H1 (cell line): Measurements from ENCODE around the gene POLE. TPM values are rescaled to one million over a fixed set of nuclear protein-coding genes. Genes with fewer than 3 reads are reported as not detected.

ENCODE experiments used
- CTCF ChIA-PET: fragments of 300-600 bp; sonication (Branson Sonifier 250); formaldehyde crosslinking; loops from one replicate; lab custom pipeline; 2021; ENCODE audit not compliant: partially characterized antibody; lab: Charles Lee
- POLR2A ChIA-PET: fragments of 300-600 bp; sonication (Branson Sonifier 250); formaldehyde crosslinking; loops from one replicate; lab custom pipeline; 2021; ENCODE audit warnings: inconsistent platforms; ENCODE audit not compliant: partially characterized antibody; lab: Charles Lee
- DNase-seq, 2 experiments: peaks; one replicate each; pipeline versions ENCODE4 v3.0.0 to v3.0.0-alpha.2; 2010 to 2022; ENCODE audit warnings: low spot score in 2 of 2, low read depth in 1 of 2, mixed read lengths in 1 of 2
- FAIRE-seq: peaks from 2 replicates; lab custom pipeline; 2011; peaks lifted over from hg19 to GRCh38; lab: Jason Lieb, UNC
- H2AFZ ChIP-seq: 2 replicates; pipeline ENCODE4 v1.8.1; 2012; ENCODE audit warnings: low read length, inconsistent platforms
- H2AK5ac ChIP-seq: 2 replicates; pipeline ENCODE4 v1.6.1; 2013; ENCODE audit warnings: low read depth, low read length
- H2BK120ac ChIP-seq: replicated peaks from 2 replicates; pipeline ENCODE3; 2013; ENCODE audit warnings: low read depth, low read length, inconsistent platforms
- H2BK12ac ChIP-seq: 2 replicates; pipeline ENCODE4 v1.6.1; 2013; ENCODE audit warnings: low read depth, low read length
- H2BK15ac ChIP-seq: 2 replicates; pipeline ENCODE4 v1.6.1; 2013; ENCODE audit warnings: low read length
- H2BK20ac ChIP-seq: 2 replicates; pipeline ENCODE4 v1.6.1; 2013; ENCODE audit warnings: low read length
- H2BK5ac ChIP-seq: 2 replicates; pipeline ENCODE4 v1.6.1; 2013; ENCODE audit warnings: low read depth, low read length
- H3K14ac ChIP-seq: 2 replicates; pipeline ENCODE4 v1.6.1; 2013; ENCODE audit warnings: inconsistent platforms; ENCODE audit not compliant: insufficient read length
- H3K18ac ChIP-seq: 2 replicates; pipeline ENCODE4 v1.6.1; 2013; ENCODE audit warnings: low read length; ENCODE audit errors: extremely low read depth
- H3K23ac ChIP-seq: 2 replicates; pipeline ENCODE4 v1.6.1; 2013; ENCODE audit warnings: inconsistent platforms; ENCODE audit not compliant: insufficient read length
- H3K23me2 ChIP-seq: 2 replicates; pipeline ENCODE4 v1.6.1; 2013; ENCODE audit warnings: low read depth, low read length
- H3K27ac ChIP-seq: 2 replicates; pipeline ENCODE4 v1.6.1; 2011; ENCODE audit warnings: low read depth, low read length, inconsistent platforms
- H3K27me3 ChIP-seq, 4 experiments: replicated peaks in 1 of 4; 1 replicate in 1 of 4; 2 replicates in 3 of 4; pipeline versions ENCODE4 v1.6.1 to v1.8.1; 2011 to 2013; ENCODE audit warnings: low read length in 3 of 4, mild to moderate bottlenecking in 3 of 4, inconsistent platforms in 2 of 4, mixed read lengths in 2 of 4, moderate library complexity in 1 of 4; ENCODE audit not compliant: control insufficient read depth in 3 of 4, insufficient read depth in 3 of 4; ENCODE audit errors: extremely low read depth in 1 of 4
- H3K36me3 ChIP-seq, 4 experiments: 2 replicates each; pipeline versions ENCODE4 v1.6.1 to v1.8.1; 2011 to 2013; ENCODE audit warnings: mild to moderate bottlenecking in 4 of 4, low read length in 3 of 4, moderate library complexity in 2 of 4, control low read depth in 1 of 4, inconsistent platforms in 1 of 4; ENCODE audit not compliant: insufficient read depth in 4 of 4, control insufficient read depth in 2 of 4
- H3K4ac ChIP-seq: replicated peaks from 2 replicates; pipeline ENCODE3; 2013; ENCODE audit warnings: low read length, low read depth, mixed read lengths, inconsistent platforms; ENCODE audit not compliant: insufficient read length
- H3K4me1 ChIP-seq, 4 experiments: replicated peaks in 1 of 4; 1 replicate in 1 of 4; 2 replicates in 3 of 4; pipeline versions ENCODE4 v1.6.1 to v1.8.1; 2011 to 2013; ENCODE audit warnings: low read length in 3 of 4, inconsistent platforms in 2 of 4, mixed read lengths in 1 of 4; ENCODE audit not compliant: insufficient read depth in 4 of 4, control insufficient read depth in 3 of 4
- H3K4me2 ChIP-seq, 2 experiments: 2 replicates each; pipeline versions ENCODE4 v1.6.1 to v1.8.1; 2011 to 2013; ENCODE audit warnings: low read depth in 2 of 2, low read length in 2 of 2, control low read depth in 1 of 2, inconsistent platforms in 1 of 2, mild to moderate bottlenecking in 1 of 2; ENCODE audit not compliant: insufficient read depth in 1 of 2
- H3K4me3 ChIP-seq, 4 experiments: fragments of 200-600, 300-600 bp in 1 of 4; sonication (generic), shearing (Covaris generic), sonication (Bioruptor Twin) in 1 of 4; 2 replicates each; pipeline versions ENCODE4 v1.5.1 to v1.8.1; 2011 to 2016; ENCODE audit warnings: low read length in 4 of 4, low read depth in 3 of 4, control low read depth in 2 of 4, inconsistent platforms in 2 of 4, mild to moderate bottlenecking in 2 of 4, mixed read lengths in 1 of 4, moderate library complexity in 1 of 4; ENCODE audit not compliant: insufficient read depth in 2 of 4; ENCODE audit errors: extremely low read depth in 1 of 4
- H3K56ac ChIP-seq: replicated peaks from 2 replicates; pipeline ENCODE3; 2013; ENCODE audit warnings: low read depth, mild to moderate bottlenecking, mixed read lengths, low read length, inconsistent platforms; ENCODE audit not compliant: insufficient read length
- H3K79me1 ChIP-seq: 2 replicates; pipeline ENCODE4 v1.6.1; 2013; ENCODE audit warnings: low read depth, low read length, control low read depth
- H3K79me2 ChIP-seq, 2 experiments: 2 replicates each; pipeline versions ENCODE4 v1.6.1 to v1.8.1; 2012 to 2013; ENCODE audit warnings: low read length in 2 of 2, mild to moderate bottlenecking in 2 of 2, inconsistent platforms in 1 of 2; ENCODE audit not compliant: insufficient read depth in 2 of 2, control insufficient read depth in 1 of 2
- H3K9ac ChIP-seq, 4 experiments: replicated peaks in 1 of 4; 1 replicate in 1 of 4; 2 replicates in 3 of 4; pipeline versions ENCODE4 v1.6.1 to v1.8.1; 2011 to 2013; ENCODE audit warnings: low read depth in 3 of 4, low read length in 3 of 4, control low read depth in 2 of 4, mild to moderate bottlenecking in 2 of 4, moderate library complexity in 2 of 4, inconsistent platforms in 1 of 4; ENCODE audit errors: extremely low read depth in 1 of 4
- H3K9me3 ChIP-seq, 2 experiments: 2 replicates each; pipeline versions ENCODE4 v1.6.1 to v1.8.1; 2012 to 2013; ENCODE audit warnings: mild to moderate bottlenecking in 2 of 2, moderate library complexity in 2 of 2, control low read depth in 1 of 2, inconsistent platforms in 1 of 2, low read depth in 1 of 2, low read length in 1 of 2, mixed read lengths in 1 of 2; ENCODE audit not compliant: insufficient read depth in 2 of 2
- H4K20me1 ChIP-seq, 2 experiments: replicated peaks in 1 of 2; 2 replicates each; pipeline versions ENCODE3 to v1.8.1; 2011 to 2013; ENCODE audit warnings: inconsistent platforms in 2 of 2, low read length in 2 of 2, mild to moderate bottlenecking in 1 of 2; ENCODE audit not compliant: insufficient read depth in 2 of 2, control insufficient read depth in 1 of 2
- H4K5ac ChIP-seq: 2 replicates; pipeline ENCODE4 v1.6.1; 2013; ENCODE audit warnings: low read length, low read depth, mixed read lengths, inconsistent platforms; ENCODE audit not compliant: insufficient read length
- H4K8ac ChIP-seq: 2 replicates; pipeline ENCODE4 v1.8.0; 2013; ENCODE audit warnings: mild to moderate bottlenecking, moderate library complexity, low read length, inconsistent platforms; ENCODE audit not compliant: insufficient read depth; ENCODE audit errors: extremely low read depth
- H4K91ac ChIP-seq: replicated peaks from 2 replicates; pipeline ENCODE3; 2013; ENCODE audit warnings: low read length, mixed read lengths, inconsistent platforms; ENCODE audit not compliant: insufficient read length
- CHD2 ChIP-seq: IDR thresholded peaks from 2 replicates; pipeline ENCODE4 v1.6.1; 2012; ENCODE audit warnings: low read length, improper control_type of control experiment
- CREB1 ChIP-seq: IDR thresholded peaks from 2 replicates; pipeline ENCODE4 v1.6.1; 2012; ENCODE audit warnings: inconsistent platforms
- EGR1 ChIP-seq: IDR thresholded peaks from 2 replicates; pipeline ENCODE4 v1.6.1; 2011; ENCODE audit warnings: low read depth, low read length, borderline replicate concordance
- FOSL1 ChIP-seq: IDR thresholded peaks from 2 replicates; pipeline ENCODE4 v1.6.1; 2011; ENCODE audit warnings: mild to moderate bottlenecking, low read depth, low read length, moderate library complexity; ENCODE audit not compliant: insufficient read depth
- GABPA ChIP-seq: IDR thresholded peaks from 2 replicates; pipeline ENCODE4 v1.6.1; 2011; ENCODE audit warnings: mild to moderate bottlenecking, low read length, moderate library complexity, borderline replicate concordance; ENCODE audit not compliant: insufficient read depth
- RFX5 ChIP-seq: IDR thresholded peaks from 2 replicates; pipeline ENCODE4 v1.6.1; 2011; ENCODE audit warnings: low read depth, low read length, improper control_type of control experiment, borderline replicate concordance
- SIX5 ChIP-seq: IDR thresholded peaks from 2 replicates; pipeline ENCODE4 v1.6.1; 2011; ENCODE audit warnings: mild to moderate bottlenecking, low read depth, low read length
- SP1 ChIP-seq: IDR thresholded peaks from 2 replicates; pipeline ENCODE4 v1.6.1; 2011; ENCODE audit warnings: low read depth, low read length
- SP4 ChIP-seq: IDR thresholded peaks from 2 replicates; pipeline ENCODE4 v1.6.1; 2012; ENCODE audit warnings: low read length, inconsistent platforms
- WGBS, 2 experiments: shearing (Covaris generic) in 1 of 2; methylation state at CpG; one replicate each; pipeline versions ENCODE4 v1.1.6 to v1.1.7; 2013 to 2015; ENCODE audit warnings: low lambda C conversion rate in 2 of 2, mixed read lengths in 2 of 2, inconsistent platforms in 1 of 2, low coverage in 1 of 2, missing lambda C conversion rate in 1 of 2; ENCODE audit not compliant: insufficient replicate concordance in 2 of 2, insufficient coverage in 1 of 2, insufficient read length in 1 of 2; ENCODE audit errors: extremely low coverage in 1 of 2, missing lambda C conversion rate in 1 of 2; 5-methylcytosine and 5-hydroxymethylcytosine counted together
- polyA plus RNA-seq, 7 experiments: library from polyadenylated mRNA; depleted of rRNA in 3 of 7; stranded (reverse) in 5 of 7; unstranded in 2 of 7; fragments of >200 nt in 5 of 7; fragments of 200-250 nt in 2 of 7; gene quantifications; 1 replicate in 5 of 7; 2 replicates in 1 of 7; 4 replicates in 1 of 7; pipeline versions ENCODE4 v1.2.1 to v1.2.3, GENCODE V29; 2011 to 2013; ENCODE audit warnings: missing spikeins in 2 of 7, mixed read lengths in 2 of 7
- total RNA-seq: library from RNA; stranded (reverse); fragmentation: NEBNext Ultra II Directional; extraction: Animal tissue kit (Norgen Biotek cat#: 25700); gene quantifications from 2 replicates; pipeline ENCODE4 v1.2.1, GENCODE V29; 2021
- TF ChIP-seq, protein P1 (sequence below): IDR thresholded peaks from 2 replicates; pipeline ENCODE4 v1.6.1; 2012; ENCODE audit warnings: low read length, inconsistent platforms
- TF ChIP-seq, protein P2 (sequence below), 3 experiments: IDR thresholded peaks; 1 replicate in 2 of 3; 2 replicates in 1 of 3; pipeline versions ENCODE4 v1.5.1 to v1.6.1; 2011; ENCODE audit warnings: low read length in 3 of 3, mild to moderate bottlenecking in 3 of 3, inconsistent platforms in 2 of 3, low read depth in 1 of 3, moderate library complexity in 1 of 3; ENCODE audit not compliant: insufficient read depth in 1 of 3; ENCODE audit errors: control extremely low read depth in 1 of 3

The POLE gene
- total and polyA plus RNA-seq, 2 of the 8 experiments (the other 6 are each of a cell fraction or from before 2014, with no cell fraction given): 59.7 to 115 TPM

DNA sequence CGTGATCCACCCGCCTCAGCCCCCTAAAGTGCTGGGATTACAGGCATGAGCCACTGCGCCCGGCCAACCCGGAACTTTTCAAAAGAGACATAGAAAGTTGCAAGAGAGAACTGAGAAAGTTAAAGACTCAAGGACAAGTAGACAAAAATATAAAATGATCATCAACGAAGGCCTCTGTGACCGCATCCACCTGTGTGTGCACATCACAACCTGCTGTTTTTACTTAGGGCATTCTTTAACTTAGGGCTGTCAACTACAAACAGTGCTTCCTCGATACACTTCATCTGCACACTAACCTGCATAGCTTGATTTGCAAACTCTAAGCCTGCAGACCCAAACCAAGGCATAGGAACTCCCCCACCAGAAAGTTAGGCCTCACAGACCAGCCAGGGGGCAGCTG is 53.7 kb downstream of the POLE start:
- H2BK20ac ChIP-seq: no peak overlapping the region
- 93% methylated on average over 8 of the region's 8 CpGs; no CpG with 5 or more reads in 1 of the 2 experiments for WGBS, 2 experiments
- FAIRE-seq (no peak), DNase-seq (no peak)
- H2AK5ac ChIP-seq: no peak overlapping the region
- H3K79me1 ChIP-seq: no peaks in the 10 kb centered on the region
- H2BK120ac ChIP-seq: no peak overlapping the region
- no peak overlapping the region for H3K18ac ChIP-seq
- no peaks in the 10 kb centered on the region for H3K23me2 ChIP-seq
- H4K20me1 ChIP-seq: peaks cover 4 to 15% of the 10 kb centered on the region in 2 experiments
- H2BK15ac ChIP-seq: no peak overlapping the region
- no peaks in the 10 kb centered on the region for H3K4me1 ChIP-seq
- H3K4ac ChIP-seq: no peak overlapping the region
- peaks cover 39 to 89% (median 81%) of the 10 kb centered on the region in 4 experiments for H3K36me3 ChIP-seq
- H3K14ac ChIP-seq: no peak overlapping the region
- no peak overlapping the region for H4K91ac ChIP-seq
- H2BK5ac ChIP-seq: no peak overlapping the region
- no peak overlapping the region for H2AFZ ChIP-seq
- H3K27me3 ChIP-seq: no peaks in the 10 kb centered on the region
- ChIA-PET POLR2A (interaction anchor here (0.6 to 4.6 kb wide), 6 partner anchors 12 to 51 kb away, joined by 3 to 26 read pairs (median 4); partner anchors contain the start of gene LRCOL1), CTCF (interaction anchor here (1.4 to 9.3 kb wide), 3 partner anchors 8 to 15 kb away, joined by 4 to 61 read pairs (median 6); no protein-coding TSS in a partner anchor)
- H3K9me3 ChIP-seq: no peaks in the 10 kb centered on the region
- no peak overlapping the region for H4K8ac ChIP-seq
- no peak overlapping the region for H3K9ac ChIP-seq
- H4K5ac ChIP-seq: no peak overlapping the region
- H2BK12ac ChIP-seq: no peak overlapping the region
- H3K4me3 ChIP-seq: no peak overlapping the region
- H3K23ac ChIP-seq: no peak overlapping the region
- H3K79me2 ChIP-seq: no peaks in the 10 kb centered on the region
- H3K56ac ChIP-seq: no peak overlapping the region
- no peak overlapping the region for H3K4me2 ChIP-seq
- H3K27ac ChIP-seq: no peak overlapping the region
- TF ChIP-seq GABPA: no peak
- TF ChIP-seq RFX5: no peak
- TF ChIP-seq SP1: no peak
- no peak for TF ChIP-seq SIX5
- no peak for TF ChIP-seq FOSL1
- no peak for TF ChIP-seq CREB1
- TF ChIP-seq, protein P1, sequence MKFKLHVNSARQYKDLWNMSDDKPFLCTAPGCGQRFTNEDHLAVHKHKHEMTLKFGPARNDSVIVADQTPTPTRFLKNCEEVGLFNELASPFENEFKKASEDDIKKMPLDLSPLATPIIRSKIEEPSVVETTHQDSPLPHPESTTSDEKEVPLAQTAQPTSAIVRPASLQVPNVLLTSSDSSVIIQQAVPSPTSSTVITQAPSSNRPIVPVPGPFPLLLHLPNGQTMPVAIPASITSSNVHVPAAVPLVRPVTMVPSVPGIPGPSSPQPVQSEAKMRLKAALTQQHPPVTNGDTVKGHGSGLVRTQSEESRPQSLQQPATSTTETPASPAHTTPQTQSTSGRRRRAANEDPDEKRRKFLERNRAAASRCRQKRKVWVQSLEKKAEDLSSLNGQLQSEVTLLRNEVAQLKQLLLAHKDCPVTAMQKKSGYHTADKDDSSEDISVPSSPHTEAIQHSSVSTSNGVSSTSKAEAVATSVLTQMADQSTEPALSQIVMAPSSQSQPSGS: no peak
- TF ChIP-seq CHD2: no peak
- no peak for TF ChIP-seq SP4
- TF ChIP-seq EGR1: no peak
- TF ChIP-seq, protein P2, sequence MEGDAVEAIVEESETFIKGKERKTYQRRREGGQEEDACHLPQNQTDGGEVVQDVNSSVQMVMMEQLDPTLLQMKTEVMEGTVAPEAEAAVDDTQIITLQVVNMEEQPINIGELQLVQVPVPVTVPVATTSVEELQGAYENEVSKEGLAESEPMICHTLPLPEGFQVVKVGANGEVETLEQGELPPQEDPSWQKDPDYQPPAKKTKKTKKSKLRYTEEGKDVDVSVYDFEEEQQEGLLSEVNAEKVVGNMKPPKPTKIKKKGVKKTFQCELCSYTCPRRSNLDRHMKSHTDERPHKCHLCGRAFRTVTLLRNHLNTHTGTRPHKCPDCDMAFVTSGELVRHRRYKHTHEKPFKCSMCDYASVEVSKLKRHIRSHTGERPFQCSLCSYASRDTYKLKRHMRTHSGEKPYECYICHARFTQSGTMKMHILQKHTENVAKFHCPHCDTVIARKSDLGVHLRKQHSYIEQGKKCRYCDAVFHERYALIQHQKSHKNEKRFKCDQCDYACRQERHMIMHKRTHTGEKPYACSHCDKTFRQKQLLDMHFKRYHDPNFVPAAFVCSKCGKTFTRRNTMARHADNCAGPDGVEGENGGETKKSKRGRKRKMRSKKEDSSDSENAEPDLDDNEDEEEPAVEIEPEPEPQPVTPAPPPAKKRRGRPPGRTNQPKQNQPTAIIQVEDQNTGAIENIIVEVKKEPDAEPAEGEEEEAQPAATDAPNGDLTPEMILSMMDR (IDR thresholded peaks at IDR 0.05; ENCODE audit: control extremely low read depth in 1 of 3, insufficient read depth in 1 of 3, low read depth in 1 of 3, low read length in 3 of 3): no peak
